ENCODE results near the gene EIF4E2.

DNA sequence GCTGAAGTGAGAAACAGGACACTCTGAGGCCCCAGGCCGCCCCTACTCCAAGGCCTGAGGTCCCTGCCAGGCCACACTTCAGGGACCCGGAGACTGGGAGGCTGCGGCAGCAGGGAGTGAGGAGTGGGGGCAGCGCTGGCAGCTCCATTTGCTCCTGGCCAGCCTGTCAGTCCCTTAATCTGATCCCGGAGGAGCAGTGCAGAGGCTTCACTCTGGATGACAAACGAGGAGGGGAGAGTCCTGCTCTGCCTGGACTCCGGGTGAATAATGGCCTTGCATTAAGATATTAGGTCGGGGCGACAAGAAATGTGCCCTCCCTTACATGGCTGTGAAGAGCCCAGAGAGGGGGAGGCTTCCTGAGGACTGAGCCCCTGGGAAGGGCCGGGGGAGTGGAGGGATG lies 44.6 kb upstream of the EIF4E2 start:
- TF ChIP-seq, protein P1, sequence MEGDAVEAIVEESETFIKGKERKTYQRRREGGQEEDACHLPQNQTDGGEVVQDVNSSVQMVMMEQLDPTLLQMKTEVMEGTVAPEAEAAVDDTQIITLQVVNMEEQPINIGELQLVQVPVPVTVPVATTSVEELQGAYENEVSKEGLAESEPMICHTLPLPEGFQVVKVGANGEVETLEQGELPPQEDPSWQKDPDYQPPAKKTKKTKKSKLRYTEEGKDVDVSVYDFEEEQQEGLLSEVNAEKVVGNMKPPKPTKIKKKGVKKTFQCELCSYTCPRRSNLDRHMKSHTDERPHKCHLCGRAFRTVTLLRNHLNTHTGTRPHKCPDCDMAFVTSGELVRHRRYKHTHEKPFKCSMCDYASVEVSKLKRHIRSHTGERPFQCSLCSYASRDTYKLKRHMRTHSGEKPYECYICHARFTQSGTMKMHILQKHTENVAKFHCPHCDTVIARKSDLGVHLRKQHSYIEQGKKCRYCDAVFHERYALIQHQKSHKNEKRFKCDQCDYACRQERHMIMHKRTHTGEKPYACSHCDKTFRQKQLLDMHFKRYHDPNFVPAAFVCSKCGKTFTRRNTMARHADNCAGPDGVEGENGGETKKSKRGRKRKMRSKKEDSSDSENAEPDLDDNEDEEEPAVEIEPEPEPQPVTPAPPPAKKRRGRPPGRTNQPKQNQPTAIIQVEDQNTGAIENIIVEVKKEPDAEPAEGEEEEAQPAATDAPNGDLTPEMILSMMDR (IDR thresholded peaks at IDR 0.05; ENCODE audit: low read length): no peak
- no peak for TF ChIP-seq EZH2 (IDR thresholded peaks at IDR 0.05; ENCODE audit: borderline replicate concordance, low read length)

Data from OCI-LY1 (cell line).